Measurements from ENCODE around the gene LIME1.

DNA sequence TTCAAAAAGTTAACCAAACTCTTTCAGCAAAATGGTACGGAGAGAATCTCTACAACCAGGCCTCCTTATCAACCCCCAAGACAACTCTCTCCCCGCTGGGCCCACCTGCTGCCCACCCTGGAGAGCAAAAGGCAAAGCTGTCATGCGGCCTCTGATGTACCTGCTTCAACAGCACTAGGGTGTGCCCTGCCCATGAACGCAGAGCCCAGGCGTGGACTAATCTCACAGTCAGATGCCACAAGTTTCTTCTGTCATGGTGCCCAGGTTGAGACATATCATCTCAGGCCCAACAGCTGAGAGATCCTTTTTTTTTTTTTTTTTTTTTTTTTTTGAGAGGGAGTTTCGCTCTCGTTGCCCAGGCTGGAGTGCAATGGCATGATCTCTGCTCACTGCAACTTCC lies 29.4 kb downstream of the LIME1 start:
- TF ChIP-seq, protein P1, sequence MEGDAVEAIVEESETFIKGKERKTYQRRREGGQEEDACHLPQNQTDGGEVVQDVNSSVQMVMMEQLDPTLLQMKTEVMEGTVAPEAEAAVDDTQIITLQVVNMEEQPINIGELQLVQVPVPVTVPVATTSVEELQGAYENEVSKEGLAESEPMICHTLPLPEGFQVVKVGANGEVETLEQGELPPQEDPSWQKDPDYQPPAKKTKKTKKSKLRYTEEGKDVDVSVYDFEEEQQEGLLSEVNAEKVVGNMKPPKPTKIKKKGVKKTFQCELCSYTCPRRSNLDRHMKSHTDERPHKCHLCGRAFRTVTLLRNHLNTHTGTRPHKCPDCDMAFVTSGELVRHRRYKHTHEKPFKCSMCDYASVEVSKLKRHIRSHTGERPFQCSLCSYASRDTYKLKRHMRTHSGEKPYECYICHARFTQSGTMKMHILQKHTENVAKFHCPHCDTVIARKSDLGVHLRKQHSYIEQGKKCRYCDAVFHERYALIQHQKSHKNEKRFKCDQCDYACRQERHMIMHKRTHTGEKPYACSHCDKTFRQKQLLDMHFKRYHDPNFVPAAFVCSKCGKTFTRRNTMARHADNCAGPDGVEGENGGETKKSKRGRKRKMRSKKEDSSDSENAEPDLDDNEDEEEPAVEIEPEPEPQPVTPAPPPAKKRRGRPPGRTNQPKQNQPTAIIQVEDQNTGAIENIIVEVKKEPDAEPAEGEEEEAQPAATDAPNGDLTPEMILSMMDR (IDR thresholded peaks at IDR 0.05) = no peak
- TF ChIP-seq EZH2 (IDR thresholded peaks at IDR 0.05) (no peak), EZH2phosphoT487 (IDR thresholded peaks at IDR 0.05) (no peak)
